ENCODE results near the gene FER. TPM values are rescaled to one million over a fixed set of nuclear protein-coding genes. Genes with fewer than 3 reads are reported as not detected.

Gene FER
- total RNA-seq, 1 experiment from 2014 or later, result 22.1 TPM

GRCh38 chr5:109164001-109164400 lies 416.3 kb downstream of the FER start:
- Histone ChIP-seq H3K9me3 (ENCODE audit: control insufficient read depth, insufficient read depth, low read depth, low read length) (no peaks in the 10 kb centered on the region), H3K27me3 (ENCODE audit: control insufficient read depth, insufficient read depth, low read length) (no peaks in the 10 kb centered on the region), H3K4me1 (ENCODE audit: control insufficient read depth, insufficient read depth, low read length) (no peaks in the 10 kb centered on the region), H3K4me3 (ENCODE audit: low read depth in 2 of 2, low read length in 2 of 2) (no peak overlapping the region), H3K36me3 (ENCODE audit: control insufficient read depth, insufficient read depth, low read length) (no peaks in the 10 kb centered on the region), H3K27ac (ENCODE audit: low read length) (no peak overlapping the region)
- intact Hi-C loops (cut with micrococcal nuclease; ENCODE audit: unreplicated experiment), result no loop called here
- DNase-seq (ENCODE audit: low read depth, low spot score), result no peak
- no peak for ATAC-seq
- ChIA-PET POLR2A (no interaction called here), CTCF (no interaction called here)
- TF ChIP-seq TCF7L2 (IDR thresholded peaks at IDR 0.05; ENCODE audit: low read depth, low read length) (no peak), CTCF (IDR thresholded peaks at IDR 0.05) (no peak), POLR2AphosphoS5 (IDR thresholded peaks at IDR 0.05; ENCODE audit: low read depth, low read length) (no peak), SIN3A (IDR thresholded peaks at IDR 0.05; ENCODE audit: borderline replicate concordance, insufficient read depth, low read depth, low read length) (no peak)
- TF ChIP-seq, protein P1, sequence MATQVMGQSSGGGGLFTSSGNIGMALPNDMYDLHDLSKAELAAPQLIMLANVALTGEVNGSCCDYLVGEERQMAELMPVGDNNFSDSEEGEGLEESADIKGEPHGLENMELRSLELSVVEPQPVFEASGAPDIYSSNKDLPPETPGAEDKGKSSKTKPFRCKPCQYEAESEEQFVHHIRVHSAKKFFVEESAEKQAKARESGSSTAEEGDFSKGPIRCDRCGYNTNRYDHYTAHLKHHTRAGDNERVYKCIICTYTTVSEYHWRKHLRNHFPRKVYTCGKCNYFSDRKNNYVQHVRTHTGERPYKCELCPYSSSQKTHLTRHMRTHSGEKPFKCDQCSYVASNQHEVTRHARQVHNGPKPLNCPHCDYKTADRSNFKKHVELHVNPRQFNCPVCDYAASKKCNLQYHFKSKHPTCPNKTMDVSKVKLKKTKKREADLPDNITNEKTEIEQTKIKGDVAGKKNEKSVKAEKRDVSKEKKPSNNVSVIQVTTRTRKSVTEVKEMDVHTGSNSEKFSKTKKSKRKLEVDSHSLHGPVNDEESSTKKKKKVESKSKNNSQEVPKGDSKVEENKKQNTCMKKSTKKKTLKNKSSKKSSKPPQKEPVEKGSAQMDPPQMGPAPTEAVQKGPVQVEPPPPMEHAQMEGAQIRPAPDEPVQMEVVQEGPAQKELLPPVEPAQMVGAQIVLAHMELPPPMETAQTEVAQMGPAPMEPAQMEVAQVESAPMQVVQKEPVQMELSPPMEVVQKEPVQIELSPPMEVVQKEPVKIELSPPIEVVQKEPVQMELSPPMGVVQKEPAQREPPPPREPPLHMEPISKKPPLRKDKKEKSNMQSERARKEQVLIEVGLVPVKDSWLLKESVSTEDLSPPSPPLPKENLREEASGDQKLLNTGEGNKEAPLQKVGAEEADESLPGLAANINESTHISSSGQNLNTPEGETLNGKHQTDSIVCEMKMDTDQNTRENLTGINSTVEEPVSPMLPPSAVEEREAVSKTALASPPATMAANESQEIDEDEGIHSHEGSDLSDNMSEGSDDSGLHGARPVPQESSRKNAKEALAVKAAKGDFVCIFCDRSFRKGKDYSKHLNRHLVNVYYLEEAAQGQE (IDR thresholded peaks at IDR 0.05; ENCODE audit: insufficient read depth in 1 of 2, low read depth in 2 of 2, low read length in 1 of 2), result no peak
- BruUV-seq (replicated peaks), result no TSS peak
- in situ Hi-C loops (cut with HindIII; ENCODE audit: low pct_unique_long_range_greater_than_20kb, low sequenced_read_pairs), result no loop called here

DNA sequence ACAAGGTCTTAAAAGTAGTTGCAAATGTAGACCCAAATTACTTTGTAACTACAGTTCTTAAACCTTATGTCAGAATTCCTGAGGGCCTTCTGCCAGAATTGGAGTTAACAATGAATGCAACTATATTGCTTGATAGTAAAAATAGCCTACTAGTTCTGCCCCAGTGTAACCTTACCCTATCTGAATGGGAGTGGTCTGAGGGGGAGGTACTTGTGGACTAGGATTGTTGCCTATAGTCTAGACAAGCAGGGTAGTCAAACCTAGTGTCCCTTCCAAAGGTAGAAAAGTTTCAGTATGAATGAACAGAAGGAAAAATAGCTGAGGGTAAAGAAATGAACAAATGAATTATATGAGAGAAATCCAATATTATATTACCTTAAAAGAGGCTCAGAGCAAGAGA lies 419.9 kb downstream of the FER start:
- CTCF ChIA-PET, result no interaction called here
- BruUV-seq (replicated peaks), result no TSS peak
- TF ChIP-seq SIN3A (IDR thresholded peaks at IDR 0.05; ENCODE audit: borderline replicate concordance, insufficient read depth, low read depth, low read length) (no peak), POLR2AphosphoS5 (IDR thresholded peaks at IDR 0.05; ENCODE audit: low read depth, low read length) (no peak), CTCF (IDR thresholded peaks at IDR 0.05) (no peak)
- in situ Hi-C loops (cut with HindIII; ENCODE audit: low pct_unique_long_range_greater_than_20kb, low sequenced_read_pairs) (no loop called here), intact Hi-C loops (cut with micrococcal nuclease; ENCODE audit: unreplicated experiment) (no loop called here)
- H3K27ac ChIP-seq (ENCODE audit: low read length), result no peak overlapping the region
- H3K4me3 ChIP-seq (ENCODE audit: low read depth in 2 of 2, low read length in 2 of 2), result no peak overlapping the region
- no peaks in the 10 kb centered on the region for H3K36me3 ChIP-seq (ENCODE audit: control insufficient read depth, insufficient read depth, low read length)
- ATAC-seq, result no peak
- POLR2A ChIA-PET, result no interaction called here
- DNase-seq (ENCODE audit: low read depth, low spot score), result no peak
- H3K4me1 ChIP-seq (ENCODE audit: control insufficient read depth, insufficient read depth, low read length), result no peaks in the 10 kb centered on the region
- H3K9me3 ChIP-seq (ENCODE audit: control insufficient read depth, insufficient read depth, low read depth, low read length), result no peaks in the 10 kb centered on the region
- H3K27me3 ChIP-seq (ENCODE audit: control insufficient read depth, insufficient read depth, low read length), result no peaks in the 10 kb centered on the region

Measured in Panc1 (cell line).